GM12801 (cell line): ENCODE results near the gene KLHDC3.

ENCODE experiments used
- TF ChIP-seq, protein P1 (sequence below): IDR thresholded peaks from one replicate; pipeline ENCODE4 v1.5.1; 2011; ENCODE audit warnings: control low read depth; ENCODE audit not compliant: insufficient read length; ENCODE audit errors: extremely low read depth

Gene KLHDC3

DNA sequence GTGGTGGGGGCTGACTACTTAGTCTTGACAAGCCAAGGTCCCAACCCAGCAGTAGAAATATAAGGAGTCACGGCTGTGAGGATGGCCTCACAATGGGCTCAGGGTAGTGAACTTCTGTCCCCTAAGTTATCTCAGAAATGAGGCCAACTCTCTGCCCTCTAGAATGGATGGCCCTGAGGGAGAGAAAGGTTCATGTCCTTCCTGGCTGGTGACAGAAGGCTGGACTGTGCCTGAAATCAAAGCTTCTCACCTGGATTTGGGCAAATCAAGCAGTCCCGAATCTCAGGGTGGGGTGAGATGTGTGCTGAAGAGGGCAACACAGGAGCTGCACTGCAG lies 20.1 kb downstream of the KLHDC3 start:
- TF ChIP-seq, protein P1, sequence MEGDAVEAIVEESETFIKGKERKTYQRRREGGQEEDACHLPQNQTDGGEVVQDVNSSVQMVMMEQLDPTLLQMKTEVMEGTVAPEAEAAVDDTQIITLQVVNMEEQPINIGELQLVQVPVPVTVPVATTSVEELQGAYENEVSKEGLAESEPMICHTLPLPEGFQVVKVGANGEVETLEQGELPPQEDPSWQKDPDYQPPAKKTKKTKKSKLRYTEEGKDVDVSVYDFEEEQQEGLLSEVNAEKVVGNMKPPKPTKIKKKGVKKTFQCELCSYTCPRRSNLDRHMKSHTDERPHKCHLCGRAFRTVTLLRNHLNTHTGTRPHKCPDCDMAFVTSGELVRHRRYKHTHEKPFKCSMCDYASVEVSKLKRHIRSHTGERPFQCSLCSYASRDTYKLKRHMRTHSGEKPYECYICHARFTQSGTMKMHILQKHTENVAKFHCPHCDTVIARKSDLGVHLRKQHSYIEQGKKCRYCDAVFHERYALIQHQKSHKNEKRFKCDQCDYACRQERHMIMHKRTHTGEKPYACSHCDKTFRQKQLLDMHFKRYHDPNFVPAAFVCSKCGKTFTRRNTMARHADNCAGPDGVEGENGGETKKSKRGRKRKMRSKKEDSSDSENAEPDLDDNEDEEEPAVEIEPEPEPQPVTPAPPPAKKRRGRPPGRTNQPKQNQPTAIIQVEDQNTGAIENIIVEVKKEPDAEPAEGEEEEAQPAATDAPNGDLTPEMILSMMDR, result no peak

DNA sequence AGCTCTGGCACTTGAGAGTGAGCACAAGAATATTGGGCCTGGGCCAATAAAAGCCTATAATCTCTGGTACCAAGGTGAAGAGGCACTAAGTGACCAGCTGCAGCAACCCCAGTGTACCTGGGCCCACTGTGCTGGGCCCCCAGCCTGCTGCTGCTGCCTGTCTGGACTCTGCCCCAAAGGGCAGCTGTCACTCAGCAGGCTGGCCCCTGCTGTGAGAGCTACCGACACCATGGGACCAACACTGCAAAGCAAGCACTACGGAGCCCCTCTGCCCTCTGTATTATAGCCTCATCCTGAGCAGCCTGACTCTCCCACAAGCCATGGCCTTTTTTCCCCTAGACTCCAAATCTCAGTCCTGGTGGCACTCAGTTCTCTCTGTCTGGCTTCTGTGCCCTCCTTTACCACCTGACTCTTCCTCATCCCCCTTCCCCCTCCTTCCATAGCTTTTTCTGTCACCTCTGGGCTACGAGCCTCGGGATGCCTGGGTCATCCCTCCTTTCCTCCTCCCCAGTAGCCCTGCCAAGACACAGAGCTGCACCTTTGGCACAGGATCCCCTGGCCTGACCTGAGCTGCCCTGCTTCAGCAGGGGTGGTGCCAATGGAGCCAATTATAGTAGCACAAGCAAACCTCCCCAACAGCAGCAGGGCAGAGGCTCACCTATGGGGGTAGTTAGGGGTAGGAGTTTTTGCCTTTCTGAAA lies 21.6 kb downstream of the KLHDC3 start:
- TF ChIP-seq, protein P1, result no peak

DNA sequence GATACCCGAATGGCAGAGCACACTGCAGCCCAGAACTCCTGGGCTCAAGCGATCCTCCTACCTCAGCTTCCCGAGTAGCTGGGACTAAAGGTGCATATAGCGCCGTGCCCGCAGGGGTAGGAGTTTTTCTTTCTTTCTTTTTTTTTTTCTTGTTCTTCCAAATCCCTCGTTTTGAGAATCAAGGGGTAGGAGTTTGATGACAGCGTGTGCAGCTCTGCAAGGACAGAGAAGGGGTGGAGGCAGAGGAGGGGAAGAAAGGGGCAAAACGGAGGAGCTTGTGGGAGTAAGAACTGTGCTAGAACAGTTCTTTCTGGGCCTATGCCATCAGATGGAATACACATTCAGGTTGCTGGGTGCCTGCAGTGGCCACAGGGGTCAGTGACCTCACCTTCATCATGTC lies 22.7 kb downstream of the KLHDC3 start:
- TF ChIP-seq, protein P1, result no peak

DNA sequence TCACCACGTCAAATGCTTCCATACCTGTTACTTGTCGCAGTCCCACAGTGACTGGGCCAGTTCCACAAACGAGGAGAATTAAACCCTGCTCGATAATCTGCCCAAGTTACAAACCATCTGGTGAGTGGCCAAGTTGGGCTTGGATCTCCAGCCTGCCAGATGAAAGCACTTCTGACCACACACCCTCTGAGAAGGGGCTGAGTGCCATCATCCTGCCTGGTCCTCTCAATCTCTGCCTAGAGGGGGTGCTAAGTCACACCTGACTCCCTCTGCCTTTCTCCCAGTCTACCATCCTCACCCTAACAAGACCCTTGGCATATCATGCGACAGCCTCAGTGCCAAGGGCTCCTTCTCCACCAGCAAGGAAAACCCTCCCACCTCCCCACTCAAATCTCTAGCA lies 23.1 kb downstream of the KLHDC3 start:
- TF ChIP-seq, protein P1, result no peak

DNA sequence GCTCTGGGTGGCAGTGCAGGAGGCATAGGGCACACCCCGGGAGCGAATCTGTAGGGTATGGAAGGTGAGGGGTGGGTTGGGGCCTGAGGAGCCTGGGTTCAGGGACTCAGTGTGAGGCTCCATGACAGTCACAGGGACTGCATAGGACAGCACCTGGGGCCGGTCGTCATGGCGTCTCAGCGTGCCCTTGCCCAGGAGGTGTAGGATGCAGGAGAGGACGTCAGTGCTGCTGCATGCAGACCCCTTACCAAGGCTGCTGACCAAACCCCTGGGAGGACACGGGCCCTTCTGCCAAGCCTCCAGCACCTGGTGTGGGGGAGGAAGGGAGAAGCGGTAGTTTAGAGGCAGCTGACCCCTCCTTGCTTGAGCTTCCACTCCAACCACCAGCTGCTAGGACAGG lies 23.7 kb downstream of the KLHDC3 start:
- TF ChIP-seq, protein P1, result no peak

DNA sequence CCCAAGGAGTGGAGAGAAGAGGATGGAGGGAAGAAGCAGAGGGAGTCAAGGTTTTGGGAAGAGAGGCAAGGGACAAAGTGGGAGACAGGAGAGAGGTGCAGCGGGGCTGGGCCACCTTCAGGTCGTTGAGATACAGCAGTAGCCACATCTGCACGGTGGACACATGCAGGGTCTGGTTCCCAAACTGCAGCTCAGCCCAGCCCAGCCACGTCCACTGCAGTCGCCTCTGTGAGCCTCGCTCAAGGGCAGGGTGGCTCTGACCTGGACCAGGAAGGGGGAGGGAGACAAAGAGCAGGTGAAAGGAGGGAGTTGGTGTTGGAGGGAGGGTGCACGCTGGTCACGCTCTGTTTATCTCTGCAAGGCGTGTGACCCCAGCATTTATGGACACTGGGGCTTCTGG lies 24.7 kb downstream of the KLHDC3 start:
- TF ChIP-seq, protein P1, result no peak

DNA sequence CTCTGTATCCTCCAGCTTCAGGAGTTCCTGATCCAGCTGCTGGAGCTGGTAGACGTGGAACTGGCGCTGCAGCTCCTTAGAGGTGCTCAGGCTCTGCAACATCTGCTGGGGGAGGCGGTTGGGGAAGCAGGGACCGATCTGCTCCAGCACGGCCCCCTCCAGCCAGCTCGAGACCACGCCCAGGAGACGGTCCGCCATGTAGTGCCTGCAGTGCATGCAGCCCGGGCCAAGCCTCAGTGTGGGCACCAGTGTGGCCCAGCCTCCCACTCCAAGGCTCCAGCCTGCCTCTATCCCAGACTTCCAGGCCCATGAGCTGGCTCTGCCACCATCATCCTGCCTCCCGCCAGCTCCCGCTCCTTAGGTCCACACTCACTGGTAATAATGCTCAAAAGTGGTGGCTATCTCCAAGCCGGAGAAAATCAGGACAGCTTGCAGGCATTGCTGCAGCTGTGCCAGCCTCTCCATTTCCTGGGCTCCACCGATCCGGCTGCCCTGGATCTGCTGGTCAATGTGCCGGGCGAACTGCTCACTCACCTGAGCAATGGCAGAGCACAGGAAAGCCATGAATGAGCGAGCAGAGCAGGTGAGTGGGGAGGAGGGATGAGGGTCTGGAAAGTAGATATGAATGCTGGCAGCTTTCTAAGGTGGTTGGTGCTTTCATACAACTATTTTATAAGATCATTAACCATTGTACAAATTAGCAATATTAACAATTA lies 26.7 kb downstream of the KLHDC3 start:
- TF ChIP-seq, protein P1, result no peak
